Endothelial cell (in vitro differentiated cells): ENCODE measurements around the gene ANAPC4. TPM values are rescaled to one million over a fixed set of nuclear protein-coding genes. Genes with fewer than 3 reads are reported as not detected.

Experiments used
- DNase-seq: peaks from one replicate; pipeline ENCODE4 v3.0.0; 2021; ENCODE audit warnings: low spot score
- H3K27ac Mint-ChIP-seq: one replicate; pipeline ENCODE4 v1.8.0; 2021; ENCODE audit warnings: mixed read lengths, inconsistent platforms; ENCODE audit not compliant: unreplicated experiment
- H3K27me3 Mint-ChIP-seq: one replicate; pipeline ENCODE4 v1.8.0; 2021; ENCODE audit warnings: mild to moderate bottlenecking, moderate library complexity, mixed read lengths, inconsistent platforms; ENCODE audit not compliant: unreplicated experiment
- H3K36me3 Mint-ChIP-seq: one replicate; pipeline ENCODE4 v1.8.0; 2021; ENCODE audit warnings: mild to moderate bottlenecking, low read depth, mixed read lengths, inconsistent platforms; ENCODE audit not compliant: unreplicated experiment
- H3K4me1 Mint-ChIP-seq: one replicate; pipeline ENCODE4 v1.8.0; 2021; ENCODE audit warnings: mild to moderate bottlenecking, mixed read lengths, inconsistent platforms; ENCODE audit not compliant: unreplicated experiment
- H3K4me3 Mint-ChIP-seq: one replicate; pipeline ENCODE4 v1.8.0; 2021; ENCODE audit warnings: mild to moderate bottlenecking, mixed read lengths, inconsistent platforms; ENCODE audit not compliant: unreplicated experiment
- H3K9me3 Mint-ChIP-seq: one replicate; pipeline ENCODE4 v1.8.0; 2021; ENCODE audit warnings: mixed read lengths, inconsistent platforms; ENCODE audit not compliant: unreplicated experiment
- total RNA-seq: library from RNA; stranded (reverse); fragmentation: NEBNext Ultra II Directional; extraction: Animal tissue kit (Norgen Biotek cat#: 25700); gene quantifications from one replicate; pipeline ENCODE4 v1.2.1, GENCODE V29; 2021; ENCODE audit not compliant: unreplicated experiment
- TF ChIP-seq, protein P1 (sequence below): fragments of 200-600 bp; sonication (generic); IDR thresholded peaks from one replicate; pipeline ENCODE4 v1.5.0; 2021; ENCODE audit warnings: antibody characterized with exemption; ENCODE audit not compliant: unreplicated experiment

ANAPC4 gene
- total RNA-seq, 1 donor from 2014 or later, result 20.1 TPM

DNA sequence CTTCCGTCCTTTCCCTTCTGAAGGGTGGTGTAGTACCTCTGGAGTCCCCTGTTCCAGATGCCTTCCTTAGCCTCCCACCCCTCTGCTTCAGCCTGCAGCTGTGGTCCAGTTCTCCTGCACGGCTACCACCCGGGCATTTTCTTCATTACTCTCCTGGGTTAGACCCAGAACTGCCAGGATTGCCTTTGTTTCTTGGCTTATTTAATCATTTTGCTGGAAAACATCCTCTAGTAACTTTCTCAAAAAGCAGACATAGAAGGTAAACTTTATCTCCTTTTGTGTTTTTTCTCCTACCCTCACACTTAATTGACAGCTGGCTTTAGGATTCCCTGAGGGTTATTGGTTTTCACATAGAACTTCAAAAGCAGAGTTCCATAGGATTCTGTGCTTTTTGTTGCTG is 20.2 kb downstream of the ANAPC4 start:
- no peaks in the 10 kb centered on the region for H3K9me3 Mint-ChIP-seq
- no peaks in the 10 kb centered on the region for H3K4me1 Mint-ChIP-seq
- no peak for DNase-seq
- H3K4me3 Mint-ChIP-seq, result peak overlapping the region; percentile 79
- H3K27ac Mint-ChIP-seq, result no peak overlapping the region
- peaks cover 1% of the 10 kb centered on the region for H3K27me3 Mint-ChIP-seq
- TF ChIP-seq, protein P1, sequence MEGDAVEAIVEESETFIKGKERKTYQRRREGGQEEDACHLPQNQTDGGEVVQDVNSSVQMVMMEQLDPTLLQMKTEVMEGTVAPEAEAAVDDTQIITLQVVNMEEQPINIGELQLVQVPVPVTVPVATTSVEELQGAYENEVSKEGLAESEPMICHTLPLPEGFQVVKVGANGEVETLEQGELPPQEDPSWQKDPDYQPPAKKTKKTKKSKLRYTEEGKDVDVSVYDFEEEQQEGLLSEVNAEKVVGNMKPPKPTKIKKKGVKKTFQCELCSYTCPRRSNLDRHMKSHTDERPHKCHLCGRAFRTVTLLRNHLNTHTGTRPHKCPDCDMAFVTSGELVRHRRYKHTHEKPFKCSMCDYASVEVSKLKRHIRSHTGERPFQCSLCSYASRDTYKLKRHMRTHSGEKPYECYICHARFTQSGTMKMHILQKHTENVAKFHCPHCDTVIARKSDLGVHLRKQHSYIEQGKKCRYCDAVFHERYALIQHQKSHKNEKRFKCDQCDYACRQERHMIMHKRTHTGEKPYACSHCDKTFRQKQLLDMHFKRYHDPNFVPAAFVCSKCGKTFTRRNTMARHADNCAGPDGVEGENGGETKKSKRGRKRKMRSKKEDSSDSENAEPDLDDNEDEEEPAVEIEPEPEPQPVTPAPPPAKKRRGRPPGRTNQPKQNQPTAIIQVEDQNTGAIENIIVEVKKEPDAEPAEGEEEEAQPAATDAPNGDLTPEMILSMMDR, result no peak
- peaks cover 44% of the 10 kb centered on the region for H3K36me3 Mint-ChIP-seq

DNA sequence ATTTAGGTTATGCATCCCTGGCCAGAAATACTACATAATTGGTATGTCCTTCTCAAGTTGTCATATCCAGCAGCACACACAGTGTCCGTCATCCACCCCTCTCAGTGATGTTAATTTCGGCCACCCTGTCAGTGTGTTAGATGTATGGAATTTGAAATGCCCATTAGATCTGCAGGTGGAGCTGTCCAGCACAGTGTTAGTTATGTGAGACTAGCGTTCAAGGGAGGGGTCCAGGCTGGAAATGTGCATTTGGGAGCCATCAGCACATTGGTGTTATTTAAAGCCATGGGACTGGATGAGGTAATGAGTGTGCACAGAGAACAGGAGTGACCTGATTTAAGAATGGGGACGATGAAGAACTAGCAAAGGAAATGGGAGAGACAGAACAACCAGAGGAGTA is 22.4 kb downstream of the ANAPC4 start:
- Mint-ChIP-seq H3K4me1 (no peaks in the 10 kb centered on the region), H3K27ac (no peak overlapping the region), H3K9me3 (no peaks in the 10 kb centered on the region), H3K27me3 (peaks cover 1% of the 10 kb centered on the region), H3K4me3 (peak overlapping the region; percentile 33), H3K36me3 (peaks cover 40% of the 10 kb centered on the region)
- DNase-seq, result no peak
- TF ChIP-seq, protein P1, result no peak

DNA sequence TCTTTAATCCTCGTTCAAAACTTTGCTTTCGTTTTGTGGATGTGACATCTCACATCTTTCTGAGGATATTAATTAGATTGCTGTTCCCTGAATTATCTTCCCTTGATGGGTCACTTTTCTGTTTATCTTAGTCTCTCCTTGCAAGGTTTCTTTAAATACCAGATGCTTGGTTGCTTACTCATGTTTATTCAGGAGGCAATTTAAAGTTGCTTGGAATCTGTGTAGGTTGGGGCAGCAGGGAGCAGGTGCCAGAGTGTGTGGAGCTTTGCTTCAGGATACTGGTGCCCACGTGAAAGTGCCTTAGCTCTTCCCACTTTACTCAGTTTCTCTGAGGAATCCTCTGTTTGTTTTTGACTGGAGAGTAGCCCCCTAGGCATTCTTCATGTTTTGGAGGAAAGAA is 24.0 kb downstream of the ANAPC4 start:
- peaks cover 1% of the 10 kb centered on the region for H3K27me3 Mint-ChIP-seq
- H3K36me3 Mint-ChIP-seq, result peaks cover 35% of the 10 kb centered on the region
- H3K4me3 Mint-ChIP-seq, result no peak overlapping the region
- TF ChIP-seq, protein P1, result no peak
- no peak for DNase-seq
- H3K4me1 Mint-ChIP-seq, result no peaks in the 10 kb centered on the region
- H3K9me3 Mint-ChIP-seq, result no peaks in the 10 kb centered on the region
- no peak overlapping the region for H3K27ac Mint-ChIP-seq

DNA sequence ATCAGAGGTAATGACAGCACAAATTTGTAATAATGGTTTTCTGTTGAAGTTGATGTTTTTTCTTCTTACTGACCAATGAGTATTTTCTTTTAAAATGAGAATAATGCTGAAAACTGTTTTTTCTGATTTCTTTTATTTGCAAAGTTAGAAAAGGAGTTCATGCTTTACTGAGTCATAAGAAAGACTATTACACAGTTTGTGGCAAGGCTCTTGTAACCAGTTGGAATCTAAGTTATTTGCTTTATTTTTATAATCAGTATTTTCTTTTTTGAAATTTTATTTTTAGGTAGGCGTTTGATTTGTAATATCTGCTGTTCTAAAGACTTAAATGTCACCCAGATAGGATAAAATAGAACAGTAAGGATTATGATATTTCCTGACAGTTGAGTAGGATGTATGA is 25.5 kb downstream of the ANAPC4 start:
- H3K4me3 Mint-ChIP-seq, result no peak overlapping the region
- no peak for DNase-seq
- no peaks in the 10 kb centered on the region for H3K9me3 Mint-ChIP-seq
- H3K27ac Mint-ChIP-seq, result no peak overlapping the region
- no peaks in the 10 kb centered on the region for H3K4me1 Mint-ChIP-seq
- H3K27me3 Mint-ChIP-seq, result peaks cover 1% of the 10 kb centered on the region
- TF ChIP-seq, protein P1, result no peak
- H3K36me3 Mint-ChIP-seq, result peaks cover 22% of the 10 kb centered on the region

DNA sequence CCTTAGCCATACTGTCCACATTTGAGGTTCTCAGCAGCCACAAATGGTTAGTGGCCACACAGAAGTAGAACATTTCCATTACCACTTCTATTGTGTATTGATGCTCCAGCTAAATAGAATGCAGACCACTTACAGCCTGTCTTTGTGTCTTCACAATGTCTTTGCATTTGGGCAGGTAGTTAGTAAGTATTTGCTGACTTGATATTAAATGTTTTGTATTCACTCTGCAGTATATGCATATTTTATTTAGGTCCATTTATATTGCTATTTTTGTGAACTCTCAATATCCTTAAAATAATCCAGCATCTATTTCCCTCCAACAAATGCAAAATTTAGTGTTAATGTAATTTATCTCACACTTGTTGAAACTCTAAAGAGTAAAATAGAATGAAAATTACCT is 26.6 kb downstream of the ANAPC4 start:
- H3K27ac Mint-ChIP-seq, result no peak overlapping the region
- H3K9me3 Mint-ChIP-seq, result no peaks in the 10 kb centered on the region
- no peak overlapping the region for H3K4me3 Mint-ChIP-seq
- H3K36me3 Mint-ChIP-seq, result peaks cover 14% of the 10 kb centered on the region
- DNase-seq, result no peak
- TF ChIP-seq, protein P1, result no peak
- H3K27me3 Mint-ChIP-seq, result peaks cover 1% of the 10 kb centered on the region
- H3K4me1 Mint-ChIP-seq, result no peaks in the 10 kb centered on the region
